Progenitor cell of endocrine pancreas (in vitro differentiated cells): ENCODE results near the gene SPNS1. TPM values are rescaled to one million over a fixed set of nuclear protein-coding genes. Genes with fewer than 3 reads are reported as not detected.

Source experiments
- DNase-seq: peaks from one replicate; pipeline ENCODE4 v3.0.0; 2021; ENCODE audit warnings: low spot score; ENCODE audit not compliant: unreplicated experiment
- H3K27ac Mint-ChIP-seq: 2 replicates; pipeline ENCODE4 v1.8.0; 2021; ENCODE audit warnings: mild to moderate bottlenecking, moderate library complexity, mixed read lengths
- H3K27me3 Mint-ChIP-seq: 2 replicates; pipeline ENCODE4 v1.8.0; 2021; ENCODE audit warnings: mixed read lengths
- H3K36me3 Mint-ChIP-seq: 2 replicates; pipeline ENCODE4 v1.8.0; 2022; ENCODE audit warnings: mixed read lengths; ENCODE audit not compliant: insufficient read depth
- H3K4me1 Mint-ChIP-seq: 2 replicates; pipeline ENCODE4 v1.8.0; 2021; ENCODE audit warnings: low read depth, mixed read lengths
- H3K4me3 Mint-ChIP-seq: 2 replicates; pipeline ENCODE4 v1.8.0; 2021; ENCODE audit warnings: low read depth, mild to moderate bottlenecking, moderate library complexity, mixed read lengths
- H3K9me3 Mint-ChIP-seq: 2 replicates; pipeline ENCODE4 v1.8.0; 2021; ENCODE audit warnings: low read depth, mixed read lengths
- CTCF ChIP-seq: fragments of 200-600 bp; sonication (generic); IDR thresholded peaks from one replicate; pipeline ENCODE4 v1.5.0; 2021; ENCODE audit warnings: antibody characterized with exemption, mild to moderate bottlenecking; ENCODE audit not compliant: unreplicated experiment
- total RNA-seq: library from RNA; stranded (reverse); gene quantifications from 2 replicates; pipeline ENCODE4 v1.2.1, GENCODE V29; 2021

The SPNS1 gene
- total RNA-seq, 1 donor from 2014 or later, result 41.1 TPM

GRCh38 chr16:28985211-28986041 lies 10.8 kb downstream of the SPNS1 start:
- Mint-ChIP-seq H3K27me3 (no peaks in the 10 kb centered on the region), H3K27ac (no peak overlapping the region), H3K36me3 (peaks cover 23% of the 10 kb centered on the region), H3K4me3 (no peak overlapping the region), H3K4me1 (no peaks in the 10 kb centered on the region), H3K9me3 (no peaks in the 10 kb centered on the region)
- DNase-seq, result no peak
- TF ChIP-seq CTCF, result no peak

- Mint-ChIP-seq H3K4me3 (no peak overlapping the region), H3K36me3 (peaks cover 20% of the 10 kb centered on the region), H3K4me1 (no peaks in the 10 kb centered on the region), H3K27me3 (no peaks in the 10 kb centered on the region), H3K27ac (no peak overlapping the region), H3K9me3 (no peaks in the 10 kb centered on the region)
- no peak for TF ChIP-seq CTCF
- no peak for DNase-seq
Measured at GRCh38 chr16:28986046-28986445, 11.5 kb downstream of the SPNS1 start.

DNA sequence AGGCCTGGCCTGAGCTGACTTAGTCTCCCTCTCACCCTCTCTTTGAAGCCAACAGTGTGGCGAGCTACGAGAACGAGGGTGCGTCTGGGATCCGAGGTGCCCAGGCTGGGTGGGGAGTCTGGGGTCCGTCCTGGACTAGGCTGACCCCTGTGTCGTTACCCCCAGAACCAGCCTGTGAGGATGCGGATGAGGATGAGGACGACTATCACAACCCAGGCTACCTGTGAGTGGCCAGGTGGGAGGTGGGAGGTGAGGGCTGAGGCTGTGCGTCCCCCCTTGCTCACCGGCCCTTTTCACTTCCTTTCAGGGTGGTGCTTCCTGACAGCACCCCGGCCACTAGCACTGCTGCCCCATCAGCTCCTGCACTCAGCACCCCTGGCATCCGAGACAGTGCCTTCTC lies 11.9 kb downstream of the SPNS1 start:
- Mint-ChIP-seq H3K4me3 (no peak overlapping the region), H3K4me1 (no peaks in the 10 kb centered on the region), H3K27ac (no peak overlapping the region), H3K27me3 (no peaks in the 10 kb centered on the region), H3K9me3 (no peaks in the 10 kb centered on the region), H3K36me3 (peaks cover 20% of the 10 kb centered on the region)
- no peak for TF ChIP-seq CTCF
- DNase-seq, result no peak

GRCh38 chr16:28987170-28987853 lies 12.7 kb downstream of the SPNS1 start:
- Mint-ChIP-seq H3K9me3 (no peaks in the 10 kb centered on the region), H3K27ac (no peak overlapping the region), H3K27me3 (no peaks in the 10 kb centered on the region), H3K36me3 (peaks cover 16% of the 10 kb centered on the region), H3K4me1 (no peaks in the 10 kb centered on the region), H3K4me3 (no peak overlapping the region)
- TF ChIP-seq CTCF, result no peak
- no peak for DNase-seq

GRCh38 chr16:28989363-28989762 lies 14.8 kb downstream of the SPNS1 start:
- Mint-ChIP-seq H3K27me3 (no peaks in the 10 kb centered on the region), H3K27ac (no peak overlapping the region)

More at GRCh38 chr16:28989363-28989762, 14.8 kb downstream of the SPNS1 start:
- H3K36me3 Mint-ChIP-seq, result peaks cover 10% of the 10 kb centered on the region
- no peaks in the 10 kb centered on the region for H3K9me3 Mint-ChIP-seq
- no peak overlapping the region for H3K4me3 Mint-ChIP-seq
- no peak for DNase-seq
- no peak for TF ChIP-seq CTCF
- no peaks in the 10 kb centered on the region for H3K4me1 Mint-ChIP-seq
